Heart left ventricle (tissue), 13 donors: ENCODE data around the gene FARP1.

ENCODE experiments used
- CTCF ChIP-seq, 12 donors: fragments of 200-600 bp; sonication (generic) in 4 of 12; IDR thresholded peaks; one replicate each; pipeline versions ENCODE4 v1.5.0 to v1.8.0; 2018 to 2022; ENCODE audit warnings: antibody characterized with exemption in 12 of 12, mild to moderate bottlenecking in 5 of 12
- POLR2A ChIP-seq, 2 donors: fragments of 450-650 bp; IDR thresholded peaks; one replicate each; pipeline ENCODE4 v1.6.1; 2017; ENCODE audit warnings: antibody characterized with exemption in 2 of 2, mild to moderate bottlenecking in 2 of 2, moderate library complexity in 2 of 2
- donor health status: ischemic (EF 13 %, LVEDD 7.1; RV severe dilation, severe dysfunction).
- donor health status: DM: no; HTN: yes; CAD: no.
- donor health status: DM: no; HTN: no; CAD: no.
- donor health status: ischemic (EF 25% LVEDD 6.9; RV normal size, moderate dysfunction).
- donor health status: ischemic (EF 25% LVEDD 5.7; RV mildly dilated, moderate dysfunction).
- donor health status: ischemic (EF 35%, LVEDD 5.7; RV mildly dilated, moderate dysfunction).
- donor health status: nonischemic (EF 11% LVEDD 7.7; RV severe dilation, severe dysfunction).
- donor health status: DM: yes; HTN: yes; CAD: no.
- donor health status: PGD.
- donor health status: ischemic (EF 29% LVEDD 5.4; RV normal size, mild dysfunction).
- donor health status: nonischemic (EF 23%, LVEDD 6.1; RV moderate dilation, normal function).

DNA sequence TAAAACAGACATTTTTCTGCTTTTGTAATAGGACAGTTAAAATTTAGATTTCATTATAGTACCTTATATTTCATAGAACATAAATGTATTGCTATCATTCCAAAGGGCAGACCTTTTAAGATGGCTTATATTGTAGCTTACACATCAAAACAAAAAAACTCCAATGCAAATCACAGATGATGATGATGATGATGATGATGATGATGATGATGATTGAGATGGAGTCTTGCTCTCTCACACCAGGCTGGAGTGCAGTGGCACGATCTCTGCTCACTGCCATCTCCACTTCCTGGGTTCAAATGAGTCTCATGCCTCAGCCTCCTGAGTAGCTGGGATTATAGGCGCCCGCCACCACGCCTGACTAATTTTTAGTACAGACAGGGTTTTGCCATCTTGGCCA is 224.1 kb downstream of the FARP1 start:
- TF ChIP-seq CTCF (IDR thresholded peaks at IDR 0.05), result no peak
- TF ChIP-seq POLR2A (IDR thresholded peaks at IDR 0.05), result no peak
